ENCODE measurements around the gene RGL3.
A peak's percentile ranks its signal among the peaks of the same experiment; 100 is the strongest.
"Not testable (repeated sequence)": the region's sequence is repeated elsewhere in the genome, so short reads cannot be mapped to it uniquely, and the experiment has no call there.

RGL3 gene

DNA sequence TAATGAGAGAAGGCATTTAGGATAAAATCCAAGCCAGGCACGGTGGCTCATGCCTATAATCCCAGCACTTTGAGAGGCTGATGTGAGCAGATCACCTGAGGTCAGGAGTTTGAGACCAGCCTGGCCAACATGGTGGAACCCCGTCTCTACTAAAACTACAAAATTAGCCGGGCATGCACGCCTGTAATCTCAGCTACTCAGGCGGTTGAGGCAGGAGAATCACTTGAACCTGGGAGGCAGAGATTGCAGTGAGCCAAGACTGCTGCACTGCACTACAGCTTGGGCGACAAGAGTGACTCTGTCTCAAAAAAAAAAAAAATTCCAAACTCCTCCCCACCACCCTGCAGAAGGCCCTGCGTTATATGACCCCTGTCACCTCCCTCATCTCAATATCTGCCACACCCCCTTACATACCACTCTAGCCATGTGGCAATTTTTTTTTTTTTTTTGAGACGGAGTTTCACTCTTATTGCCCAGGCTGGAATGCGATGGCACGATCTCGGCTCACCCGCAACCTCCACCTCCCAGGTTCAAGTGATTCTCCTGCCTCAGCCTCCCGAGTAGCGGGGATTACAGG lies 39.8 kb downstream of the RGL3 start:
- DNase-seq, result not testable (repeated sequence)

- DNase-seq, result no peak
Observed at GRCh38 chr19:11378319-11379189, 40.6 kb downstream of the RGL3 start.

- no peak for DNase-seq
Observed at GRCh38 chr19:11377756-11378155, 41.4 kb downstream of the RGL3 start.

DNA sequence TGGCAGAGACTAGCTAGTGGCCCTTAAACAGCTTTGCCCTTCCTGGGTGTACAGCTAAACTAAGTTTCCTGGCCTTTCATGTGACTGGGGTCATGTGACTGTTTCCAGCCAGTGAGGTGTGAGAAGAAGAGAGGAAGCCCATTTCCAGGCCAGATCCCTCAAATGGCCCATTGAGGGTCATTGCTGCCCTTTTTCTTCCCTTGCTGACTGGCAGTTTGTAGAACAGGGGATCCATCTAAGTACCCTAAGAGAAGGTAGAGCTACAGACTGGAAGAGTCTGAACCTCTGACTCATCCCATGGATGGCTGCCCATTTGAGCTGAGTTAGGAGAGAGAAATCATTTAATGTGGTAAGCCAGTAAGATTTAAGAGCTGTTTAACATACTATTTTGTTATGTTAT lies 41.9 kb downstream of the RGL3 start:
- no peak for DNase-seq

DNA sequence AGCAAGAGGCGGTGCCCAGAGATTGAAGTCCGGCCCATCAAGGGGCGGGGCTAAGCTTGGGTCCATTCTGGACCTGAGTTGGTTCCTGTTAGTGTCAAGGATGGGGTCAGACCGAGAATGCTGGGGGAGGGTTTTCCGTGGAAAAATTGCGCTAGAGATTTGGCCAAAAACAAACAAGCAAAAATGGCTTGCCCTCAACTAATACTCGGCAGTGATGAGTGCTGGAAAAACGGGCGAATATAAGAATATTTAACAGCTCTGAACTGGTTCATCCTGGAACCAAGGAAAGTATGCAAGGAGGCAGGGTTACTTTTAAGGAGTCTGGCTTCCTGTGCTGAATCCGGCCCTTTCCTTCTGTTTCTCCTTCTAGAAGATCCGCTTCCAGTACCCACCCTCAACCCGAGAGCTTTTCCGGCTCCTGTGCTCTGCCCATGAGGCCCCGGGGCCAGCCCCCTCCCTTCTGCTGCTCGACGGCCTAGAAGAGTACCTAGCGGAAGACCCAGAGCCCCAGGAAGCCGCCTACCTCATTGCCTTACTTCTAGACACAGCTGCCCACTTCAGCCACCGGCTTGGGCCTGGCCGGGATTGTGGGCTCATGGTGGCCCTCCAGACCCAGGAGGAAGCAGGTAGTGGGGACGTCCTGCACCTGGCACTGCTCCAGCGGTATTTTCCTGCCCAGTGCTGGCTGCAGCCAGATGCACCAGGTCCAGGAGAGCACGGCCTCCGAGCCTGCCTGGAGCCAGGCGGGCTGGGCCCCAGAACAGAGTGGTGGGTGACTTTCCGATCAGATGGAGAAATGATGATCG lies 43.8 kb downstream of the RGL3 start:
- DNase-seq, result no peak

DNA sequence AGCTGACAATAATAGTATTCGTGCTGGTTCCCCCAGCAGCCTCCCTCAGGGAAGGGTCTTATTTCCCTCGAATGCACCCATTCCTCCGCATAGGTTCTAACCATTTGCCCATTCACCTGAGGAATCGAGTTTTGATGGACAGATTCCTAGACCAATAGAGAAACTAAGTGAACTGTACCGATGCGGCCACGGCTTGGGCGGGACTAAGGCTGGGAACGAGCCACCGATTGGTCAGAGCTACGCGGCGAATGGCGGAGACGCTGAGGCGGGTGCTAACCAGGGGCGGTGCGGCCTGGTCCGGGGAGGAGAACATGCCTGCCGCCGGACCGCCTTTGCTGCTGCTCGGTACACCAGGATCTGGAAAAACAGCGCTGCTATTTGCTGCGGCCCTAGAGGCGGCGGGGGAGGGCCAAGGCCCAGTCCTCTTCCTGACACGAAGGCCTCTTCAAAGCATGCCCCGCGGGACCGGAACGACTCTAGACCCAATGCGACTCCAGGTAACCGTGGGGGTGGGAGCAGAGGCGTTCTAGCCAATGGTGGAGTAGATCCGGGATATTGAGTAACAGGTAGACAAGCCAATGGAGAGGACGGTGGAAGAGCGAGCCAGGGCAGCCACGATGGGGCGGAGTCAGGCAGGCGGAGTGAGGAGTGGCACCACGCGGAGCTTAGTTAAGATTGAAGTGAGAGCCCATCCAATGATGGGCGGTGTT lies 44.5 kb downstream of the RGL3 start, which contains the start of gene SWSAP1:
Gene SWSAP1 (plus strand): TSS at position 234 of the 710 bp plus-strand sequence. CDS start 15 bp downstream, at position 249.
- DNase-seq, result peak; percentile 98

GRCh38 chr19:11373885-11374432 lies 45.2 kb downstream of the RGL3 start:
- DNase-seq, result no peak

GRCh38 chr19:11373166-11373884 lies 45.8 kb downstream of the RGL3 start:
- peak; percentile 32 for DNase-seq

- DNase-seq, result no peak
Observed at GRCh38 chr19:11370744-11371143, 48.4 kb downstream of the RGL3 start.

DNA sequence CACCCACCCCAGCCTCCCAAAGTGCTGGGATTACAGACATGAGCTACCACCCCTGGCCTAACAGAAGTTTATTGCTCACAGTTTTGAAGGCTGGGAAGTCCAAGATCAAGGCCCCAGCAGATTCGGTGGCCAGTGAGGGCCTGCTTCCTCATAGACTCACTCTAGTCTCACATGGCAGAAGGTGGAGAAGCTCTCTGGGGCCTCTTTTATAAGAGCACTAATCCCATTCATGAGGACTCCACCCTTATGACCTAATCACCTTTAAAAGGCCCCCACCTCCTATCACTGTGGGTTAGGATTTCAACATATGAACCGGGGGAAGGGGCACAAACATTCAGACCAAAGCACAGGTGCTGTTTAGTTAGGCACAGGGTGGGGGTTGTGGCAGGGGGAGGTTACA lies 51.6 kb downstream of the RGL3 start:
- DNase-seq, result no peak

DNA sequence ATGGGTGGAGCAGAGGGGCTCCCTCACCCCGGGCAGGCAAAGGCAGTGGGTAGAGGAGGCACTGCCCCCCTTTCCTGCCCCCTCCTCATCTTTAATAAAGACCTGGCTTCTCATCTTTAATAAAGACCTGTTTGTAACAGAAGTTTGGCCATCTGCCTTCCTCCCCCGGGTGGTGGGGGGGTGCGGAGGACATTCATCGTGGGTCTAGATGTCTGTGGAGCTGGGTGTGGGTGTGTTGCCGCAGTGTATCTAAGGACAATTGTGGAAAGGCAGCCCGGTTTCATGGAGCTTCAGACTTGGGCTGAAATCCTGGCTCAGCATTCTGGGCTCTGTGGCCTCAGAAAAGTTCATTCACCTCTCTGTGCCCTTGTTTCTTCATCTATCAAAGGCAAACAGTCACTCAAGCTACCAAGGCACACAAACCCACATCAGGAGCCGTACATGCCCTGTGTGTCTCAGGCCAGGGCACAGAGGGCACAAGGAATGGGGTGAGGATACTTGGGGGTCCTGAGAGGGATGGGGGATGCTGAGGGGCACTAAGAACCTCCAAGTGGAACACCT lies 53.5 kb downstream of the RGL3 start:
- no peak for DNase-seq

GRCh38 chr19:11364935-11365334 lies 54.2 kb downstream of the RGL3 start:
- DNase-seq, result no peak

DNA sequence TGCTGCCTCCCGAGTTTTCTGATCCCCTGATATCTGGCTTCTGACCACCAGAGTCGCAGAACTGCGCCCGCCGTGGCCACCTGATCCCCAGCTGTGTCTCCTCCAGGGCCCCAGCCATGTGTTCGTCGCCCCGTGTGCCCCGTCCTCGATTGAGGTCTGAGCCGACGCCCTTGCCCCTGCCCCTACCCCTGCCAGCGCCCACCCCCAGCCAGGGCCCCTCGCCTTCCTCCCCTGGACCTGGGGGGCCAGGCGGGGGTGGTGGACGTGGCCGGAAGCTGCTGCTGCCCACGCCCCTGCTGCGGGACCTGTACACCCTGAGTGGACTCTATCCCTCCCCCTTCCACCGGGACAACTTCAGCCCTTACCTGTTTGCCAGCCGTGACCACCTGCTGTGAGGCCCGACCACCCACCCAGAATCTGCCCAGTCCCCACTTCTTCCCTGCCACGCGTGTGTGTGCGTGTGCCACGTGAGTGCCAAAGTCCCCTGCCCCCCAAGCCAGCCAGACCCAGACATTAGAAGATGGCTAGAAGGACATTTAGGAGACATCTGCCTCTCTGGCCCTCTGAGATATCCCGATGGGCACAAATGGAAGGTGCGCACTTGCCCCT lies 54.7 kb downstream of the RGL3 start:
- DNase-seq, result no peak

- DNase-seq, result no peak
Observed at GRCh38 chr19:11363881-11364280, 55.2 kb downstream of the RGL3 start.

- no peak for DNase-seq
Observed at GRCh38 chr19:11361771-11362731, 57.1 kb downstream of the RGL3 start.

DNA sequence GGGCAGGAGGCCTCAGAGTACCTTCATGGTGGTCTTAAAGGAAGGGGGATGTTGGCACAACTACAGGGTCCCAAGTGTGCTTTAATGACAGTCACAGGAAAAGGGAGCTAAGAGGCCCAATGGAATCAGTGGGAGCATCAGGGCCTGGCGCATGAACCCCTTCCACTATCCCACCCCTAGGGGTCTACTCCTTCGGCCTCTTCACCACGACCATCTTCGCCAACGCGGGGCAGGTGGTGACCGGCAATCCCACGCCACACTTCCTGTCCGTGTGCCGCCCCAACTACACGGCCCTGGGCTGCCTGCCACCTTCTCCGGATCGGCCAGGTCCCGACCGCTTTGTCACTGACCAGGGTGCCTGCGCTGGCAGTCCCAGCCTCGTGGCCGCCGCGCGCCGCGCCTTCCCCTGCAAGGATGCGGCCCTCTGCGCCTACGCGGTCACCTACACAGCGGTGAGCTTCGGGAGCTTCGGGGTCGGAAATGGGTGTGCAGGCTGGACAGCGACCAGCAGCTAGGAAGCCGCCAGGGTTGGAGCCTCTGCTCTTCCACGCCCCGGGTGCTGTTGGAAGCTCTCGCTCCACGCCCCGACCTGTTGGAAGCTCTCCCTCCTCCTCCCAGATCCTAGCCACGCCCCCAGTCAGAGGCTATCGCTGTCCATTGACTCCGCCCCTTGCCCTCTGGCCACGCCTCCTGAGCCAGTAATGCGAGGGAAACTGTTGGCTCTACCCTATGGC lies 57.9 kb downstream of the RGL3 start:
- no peak for DNase-seq

DNA sequence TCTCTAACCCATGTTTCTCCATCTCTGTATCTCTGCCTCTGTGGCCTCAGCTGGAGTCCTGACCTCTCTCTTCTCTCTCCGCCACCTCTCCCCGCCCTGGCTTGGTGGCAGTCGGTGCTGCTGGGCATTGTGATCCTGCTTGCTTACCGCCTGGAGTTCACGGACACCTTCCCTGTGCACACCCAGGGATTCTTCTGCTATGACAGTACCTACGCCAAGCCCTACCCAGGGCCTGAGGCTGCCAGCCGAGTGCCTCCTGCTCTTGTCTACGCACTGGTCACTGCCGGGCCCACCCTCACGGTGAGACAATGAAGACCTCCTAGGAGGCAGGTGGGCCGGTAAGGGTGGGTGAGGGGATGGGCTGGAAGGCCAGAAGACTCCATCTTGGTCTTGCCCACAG lies 59.7 kb downstream of the RGL3 start:
- no peak for DNase-seq

DNA sequence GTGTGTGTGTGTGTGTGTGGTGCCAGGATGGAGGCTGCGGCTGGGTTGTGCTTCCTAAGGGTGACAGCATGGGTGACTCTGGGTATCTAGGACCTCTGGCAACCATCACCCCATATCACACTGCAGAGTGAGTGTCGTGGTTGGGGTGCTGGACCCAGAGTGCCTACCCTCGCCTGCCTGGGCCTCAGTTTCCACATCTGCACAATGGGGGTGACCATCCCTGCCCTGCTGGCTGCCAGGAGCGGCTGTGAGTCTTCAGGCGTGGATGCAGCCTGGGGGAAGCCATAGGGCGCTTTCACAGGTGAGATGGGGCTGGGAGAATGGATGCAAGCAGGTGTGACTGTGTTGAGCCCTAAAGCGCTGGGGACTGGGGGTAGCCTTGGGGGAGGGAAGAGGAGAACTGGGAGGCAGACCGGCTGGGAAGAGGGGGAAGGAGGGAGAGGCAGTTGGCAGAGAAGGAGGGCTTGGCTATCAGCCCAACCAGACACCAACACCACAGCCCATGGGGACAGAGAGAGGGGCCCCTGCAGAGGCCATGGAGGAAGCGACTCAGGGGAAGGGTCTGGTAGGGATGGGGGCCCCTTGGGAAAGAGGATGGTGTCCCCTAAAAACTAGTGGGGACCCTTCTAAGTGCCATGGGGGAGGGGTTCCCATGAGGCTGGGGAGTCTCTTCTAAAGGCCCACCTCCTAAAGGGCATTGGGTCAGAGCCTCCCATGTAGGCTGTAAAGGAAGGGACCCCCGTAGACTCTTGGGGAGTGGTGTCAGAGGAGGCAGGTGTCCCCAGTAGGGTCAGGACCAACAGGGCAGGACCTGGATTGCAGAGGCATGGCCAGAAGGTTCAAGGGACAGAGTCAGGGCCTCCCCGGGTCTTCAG lies 62.2 kb downstream of the RGL3 start:
- DNase-seq, result no peak

All from NCI-H1048 (cell line).